HG02763 (cell line): ENCODE results near the gene NCLN.
"Not testable (repeated sequence)": the region's sequence is repeated elsewhere in the genome, so short reads cannot be mapped to it uniquely, and the experiment has no call there.

Experiments used
- ATAC-seq: cut with Tn5 transposase; IDR thresholded peaks from one replicate; pipeline ENCODE4 v1.9.1; 2021; ENCODE audit warnings: mild to moderate bottlenecking, moderate library complexity; ENCODE audit not compliant: unreplicated experiment

Gene NCLN

DNA sequence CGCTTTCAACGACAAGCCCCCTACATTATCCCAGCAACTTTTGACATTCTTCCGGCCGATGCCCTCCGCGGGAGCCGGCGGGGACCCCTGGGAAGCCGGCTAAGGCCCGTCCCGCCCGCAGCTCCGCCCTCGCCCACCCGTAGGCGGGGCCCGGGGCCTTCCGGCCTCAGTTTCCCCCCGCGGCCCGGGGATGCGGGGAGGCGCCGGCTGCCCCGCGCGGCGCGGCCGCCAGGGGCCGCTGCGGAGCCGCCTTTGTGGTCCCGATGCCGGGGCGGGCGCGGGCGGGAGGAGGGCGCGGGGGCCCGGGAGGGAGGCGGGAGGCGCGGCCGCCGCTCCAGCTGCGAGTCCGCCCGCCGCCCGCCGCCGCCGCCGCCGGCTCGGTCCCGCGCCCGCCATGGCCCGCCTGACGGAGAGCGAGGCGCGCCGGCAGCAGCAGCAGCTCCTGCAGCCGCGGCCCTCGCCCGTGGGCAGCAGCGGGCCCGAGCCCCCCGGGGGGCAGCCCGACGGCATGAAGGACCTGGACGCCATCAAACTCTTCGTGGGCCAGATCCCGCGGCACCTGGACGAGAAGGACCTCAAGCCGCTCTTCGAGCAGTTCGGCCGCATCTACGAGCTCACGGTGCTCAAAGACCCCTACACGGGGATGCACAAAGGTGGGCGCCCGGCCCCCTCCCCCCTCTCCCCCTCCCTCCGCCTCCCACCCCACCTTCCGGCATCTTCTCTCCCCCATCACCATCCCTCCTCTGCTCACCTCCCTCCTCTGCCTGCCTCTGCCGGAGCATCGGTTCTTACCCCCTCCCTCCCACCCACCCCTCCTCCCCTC lies 38.8 kb downstream of the NCLN start, which contains the start of gene CELF5:
Gene CELF5, plus strand, starts transcription at position 316 of the 823 bp plus-strand sequence. Its CDS starts 79 bp downstream, at position 395.
- no peak for ATAC-seq

DNA sequence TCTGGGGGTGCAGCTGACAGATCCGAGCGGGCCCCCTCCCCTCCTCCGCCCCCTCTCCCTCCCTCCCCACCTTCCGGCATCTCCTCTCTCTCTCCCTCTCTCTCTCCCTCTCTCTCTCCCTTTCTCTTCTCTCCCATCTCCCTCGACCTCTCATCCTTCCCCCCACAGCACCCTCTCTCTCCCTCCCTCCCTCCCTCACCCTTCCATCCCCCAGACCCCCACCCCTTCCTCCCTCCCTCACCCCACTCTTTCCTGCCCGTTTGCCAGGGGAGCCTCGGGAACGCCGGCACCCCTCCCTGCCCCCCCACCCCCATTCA lies 39.4 kb downstream of the NCLN start:
- no peak for ATAC-seq

DNA sequence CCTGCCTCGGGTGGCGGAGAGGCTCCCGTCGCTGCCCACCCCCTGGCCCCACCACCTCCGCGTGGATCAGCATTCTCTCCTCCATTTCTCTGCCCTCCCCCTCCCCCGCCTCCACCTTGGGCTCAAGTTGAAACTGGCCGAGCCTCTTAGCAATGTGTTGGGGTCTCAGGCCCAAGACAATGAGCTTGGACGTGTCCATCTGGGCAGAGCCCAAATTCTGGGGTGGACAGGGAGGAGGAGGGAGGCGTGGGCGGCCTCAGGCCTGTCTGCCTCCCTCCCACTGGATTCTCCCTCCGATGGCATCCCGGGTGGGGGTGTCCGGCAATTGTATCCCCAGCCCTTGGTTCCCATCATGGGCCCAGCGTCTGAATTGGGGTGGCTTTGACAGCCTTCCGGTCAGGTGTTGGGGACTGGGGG lies 40.0 kb downstream of the NCLN start:
- no peak for ATAC-seq

DNA sequence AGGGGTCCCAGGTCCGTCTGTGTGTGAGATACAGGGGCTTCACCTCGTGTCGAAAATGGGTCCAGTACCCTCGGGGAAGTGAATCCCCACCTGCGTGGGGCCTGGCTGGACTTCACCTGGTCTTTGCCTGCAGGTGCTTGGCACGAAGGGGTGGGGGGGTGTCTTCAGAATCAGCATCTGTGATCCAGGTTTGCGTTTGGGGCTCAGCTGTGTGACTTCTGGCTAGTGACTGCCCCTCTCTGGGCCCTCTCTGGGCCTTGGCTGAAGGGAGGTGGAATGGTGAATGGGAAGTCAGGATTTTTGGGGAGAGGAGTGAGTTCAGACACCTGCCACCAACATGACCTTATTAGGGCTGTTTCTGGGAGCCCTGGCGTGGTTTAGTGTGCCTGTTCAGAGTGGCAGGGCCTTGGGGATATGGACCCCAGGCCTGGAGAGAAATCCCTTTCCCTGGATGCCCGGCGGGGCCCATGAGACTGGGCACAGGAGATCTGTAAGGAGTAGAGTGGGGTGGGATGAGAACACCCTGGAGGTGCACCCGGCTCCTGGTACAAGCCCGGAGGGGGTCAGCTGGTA lies 41.4 kb downstream of the NCLN start:
- no peak for ATAC-seq

DNA sequence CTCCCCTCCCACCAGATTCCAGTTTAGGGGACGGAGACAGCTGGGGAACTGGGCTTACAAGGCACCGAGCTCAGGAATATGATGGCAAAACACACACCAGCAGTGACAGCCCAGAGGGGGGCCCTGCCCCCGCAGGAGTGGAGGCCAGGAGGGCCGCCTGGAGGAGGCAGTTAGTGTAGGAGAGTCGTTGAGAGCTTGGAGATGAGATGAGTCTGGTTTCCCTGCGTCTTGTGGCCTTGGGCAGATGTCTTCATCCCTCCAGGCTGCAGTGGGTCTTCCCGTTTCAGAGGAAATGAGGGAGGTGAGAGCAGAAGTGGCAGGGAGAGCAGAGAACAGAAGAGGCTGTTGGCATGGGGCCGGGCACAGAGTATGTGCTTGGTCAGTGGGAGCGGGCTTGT lies 43.6 kb downstream of the NCLN start:
- no peak for ATAC-seq

DNA sequence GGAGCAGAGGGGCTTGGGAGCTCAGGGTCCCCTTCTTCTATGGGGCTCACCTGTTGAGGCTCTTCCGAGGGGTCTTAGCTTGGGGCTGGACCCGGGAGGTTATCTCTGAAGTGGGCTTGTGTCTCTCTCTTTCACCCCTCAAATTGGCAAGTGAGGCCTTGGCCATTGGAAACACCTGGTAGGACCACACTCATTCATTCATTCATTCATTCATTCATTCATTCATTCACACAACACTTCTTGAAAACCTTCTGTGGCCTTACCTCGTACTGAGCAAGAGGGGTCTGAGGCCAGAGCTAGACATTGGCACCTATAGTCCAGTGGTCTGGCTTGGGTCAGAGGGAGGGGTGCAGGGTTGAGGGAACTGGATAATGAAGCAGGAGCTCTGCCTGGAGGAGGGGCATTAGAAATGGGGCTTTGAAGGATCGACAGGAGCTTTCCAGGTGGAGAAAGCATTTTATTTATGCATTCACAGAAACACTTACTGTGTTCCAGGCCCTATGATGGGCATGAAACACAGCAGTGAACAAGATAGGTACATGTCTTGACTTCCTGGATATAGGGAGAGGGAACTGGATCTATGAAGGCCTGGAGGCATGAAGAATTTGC lies 44.3 kb downstream of the NCLN start:
- no peak for ATAC-seq

DNA sequence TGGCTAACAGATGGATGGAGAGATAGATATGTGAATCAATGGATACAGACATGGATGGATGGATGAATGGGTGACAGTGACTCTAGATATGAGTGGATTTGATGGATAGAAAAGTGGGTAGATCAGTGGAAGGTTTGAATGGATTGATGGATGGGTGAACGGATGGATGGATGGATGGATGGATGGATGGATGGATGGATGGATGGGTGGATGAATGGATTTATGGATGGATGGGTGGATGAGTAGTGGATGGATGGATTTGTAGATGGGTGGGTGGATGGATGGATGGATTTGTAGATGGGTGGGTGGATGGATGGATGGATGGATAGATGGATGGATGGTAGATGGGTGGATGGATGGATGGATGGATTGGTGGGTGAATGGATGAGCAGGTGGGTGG lies 45.6 kb downstream of the NCLN start:
- no peak for ATAC-seq

DNA sequence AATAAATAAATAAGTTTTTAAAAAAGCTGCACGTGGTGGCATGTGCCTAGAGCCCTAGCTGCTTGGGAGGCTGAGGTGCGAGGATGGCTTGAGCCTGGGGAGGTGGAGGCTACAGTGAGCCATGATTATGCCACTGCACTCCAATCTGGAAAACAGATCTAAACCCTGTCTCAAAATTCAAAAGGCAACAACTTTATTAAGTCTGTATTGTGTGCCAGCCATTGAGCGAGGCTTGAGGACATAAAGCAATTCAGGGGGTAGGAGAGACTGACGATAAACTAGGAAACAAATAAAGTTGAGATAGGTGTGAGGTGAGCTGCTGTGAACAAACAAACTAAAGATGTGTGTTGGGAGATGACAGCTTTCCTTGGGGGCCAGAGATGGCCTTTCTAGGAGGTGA lies 47.4 kb downstream of the NCLN start:
- no peak for ATAC-seq

DNA sequence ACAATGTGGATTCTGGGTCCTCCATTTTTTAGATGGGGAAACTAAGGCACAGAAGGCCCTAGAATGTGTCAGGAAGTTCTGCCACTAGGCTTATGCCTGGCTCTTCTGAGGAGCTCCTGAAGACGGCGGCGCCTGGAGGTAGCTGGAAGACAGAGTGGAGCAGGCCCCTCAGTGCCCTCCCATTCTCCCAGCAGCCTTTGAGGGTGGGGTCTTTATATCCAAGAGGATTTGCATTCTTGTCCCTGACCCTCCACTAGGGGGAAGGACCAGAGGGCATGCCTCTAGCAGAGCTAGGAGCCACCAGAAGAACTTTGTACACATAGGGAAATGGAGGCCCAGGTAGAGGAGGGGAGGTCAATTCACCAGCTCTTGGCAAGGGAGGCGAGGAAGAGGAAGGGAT lies 48.1 kb downstream of the NCLN start:
- ATAC-seq: no peak

DNA sequence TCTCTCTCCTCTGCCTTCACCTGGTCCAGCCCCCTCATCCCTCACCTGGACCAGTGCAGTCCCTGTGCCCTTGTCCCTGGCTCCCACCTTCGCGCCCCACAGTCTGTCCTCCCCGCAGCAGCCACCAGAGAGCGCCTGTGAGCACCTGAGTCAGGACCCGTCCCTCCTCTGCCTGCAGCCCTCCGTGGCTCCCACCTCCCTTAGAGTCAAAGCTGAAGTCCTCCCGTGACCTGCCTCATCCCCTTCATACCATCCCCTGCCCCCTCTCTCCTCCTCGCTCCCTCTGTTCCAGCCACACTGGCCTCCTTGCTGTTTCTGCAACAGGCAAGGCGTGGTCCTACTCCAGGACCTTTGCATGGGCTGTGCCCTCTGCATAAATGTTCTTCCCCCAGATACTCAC lies 49.1 kb downstream of the NCLN start:
- ATAC-seq: no peak

DNA sequence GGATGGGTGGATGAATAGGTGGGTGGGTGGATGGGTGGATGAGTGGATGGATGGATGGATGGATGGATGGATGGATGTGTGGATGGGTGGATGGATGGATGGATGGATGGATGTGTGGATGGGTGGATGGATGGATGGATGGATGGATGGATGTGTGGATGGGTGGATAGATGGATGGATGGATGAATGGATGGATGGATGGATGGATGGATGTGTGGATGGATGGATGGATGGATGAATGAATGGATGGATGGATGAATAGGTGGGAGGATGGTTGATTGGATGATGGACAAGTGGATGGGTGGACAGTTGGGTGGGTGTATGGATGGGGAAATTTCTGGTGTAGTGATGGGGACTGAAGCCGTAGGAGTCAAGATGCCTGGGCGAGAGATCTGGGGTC lies 49.9 kb downstream of the NCLN start:
- ATAC-seq: not testable (repeated sequence)

DNA sequence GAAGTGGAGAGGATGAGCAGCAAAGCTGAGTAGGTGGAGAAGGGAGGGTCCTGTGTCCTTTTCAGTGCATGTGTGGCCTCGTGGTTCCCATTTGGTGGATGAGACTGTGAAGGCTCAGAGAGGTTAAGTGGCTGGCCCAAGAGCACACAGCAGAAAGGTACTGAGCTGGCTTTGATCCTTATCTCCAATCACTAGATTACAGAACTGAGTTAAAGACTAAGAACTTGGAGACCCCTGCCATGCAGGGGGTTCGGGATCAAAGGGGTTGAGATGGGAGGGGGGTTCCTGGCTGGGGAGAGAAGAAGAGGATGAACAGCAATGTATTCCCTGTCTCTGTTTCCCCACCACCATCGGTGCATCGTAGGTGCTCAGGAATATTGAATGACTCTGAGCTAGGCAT lies 50.5 kb downstream of the NCLN start:
- no peak for ATAC-seq

DNA sequence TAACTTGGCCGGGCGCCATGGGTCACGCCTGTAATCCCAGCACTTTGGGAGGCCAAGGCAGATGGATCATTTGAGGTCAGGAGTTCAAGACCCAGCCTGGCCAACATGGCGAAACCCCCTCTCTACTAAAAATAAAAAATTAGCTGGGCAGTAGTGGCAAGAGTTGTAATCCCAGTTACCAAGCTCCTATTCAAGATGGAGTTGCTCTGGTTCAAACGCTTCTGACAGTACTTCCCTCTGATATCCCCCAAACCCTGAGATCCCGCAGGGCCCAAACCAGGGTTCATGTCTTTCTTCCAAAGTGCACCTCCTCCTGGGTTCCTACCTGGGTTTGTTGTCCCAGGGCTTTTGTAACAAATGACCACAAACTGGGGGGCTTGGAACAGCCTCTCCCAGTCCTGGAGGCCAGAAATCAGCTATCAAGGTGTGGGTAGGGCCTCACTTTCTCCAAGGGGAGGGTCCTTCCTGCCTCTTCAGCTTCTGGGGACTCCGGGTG lies 52.4 kb downstream of the NCLN start:
- no peak for ATAC-seq

DNA sequence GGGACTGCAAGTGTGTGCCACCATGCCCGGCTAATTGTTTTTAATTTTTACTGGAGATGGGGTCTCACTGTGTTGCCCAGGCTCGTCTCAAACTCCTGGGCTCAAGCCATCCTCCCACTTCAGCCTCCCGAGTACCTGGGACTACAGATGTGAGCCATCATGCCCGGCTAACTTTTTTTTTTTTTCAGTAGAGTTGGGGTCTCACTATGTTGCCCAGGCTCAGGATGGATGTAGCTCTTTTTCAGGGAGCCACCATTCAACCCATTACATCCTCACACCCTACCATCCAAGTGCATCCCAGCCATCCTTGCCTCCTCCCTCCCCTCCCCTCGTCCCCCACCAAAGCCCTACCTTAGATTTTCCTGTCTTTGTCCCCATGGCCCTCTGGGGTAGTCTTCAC lies 53.6 kb downstream of the NCLN start:
- no peak for ATAC-seq

DNA sequence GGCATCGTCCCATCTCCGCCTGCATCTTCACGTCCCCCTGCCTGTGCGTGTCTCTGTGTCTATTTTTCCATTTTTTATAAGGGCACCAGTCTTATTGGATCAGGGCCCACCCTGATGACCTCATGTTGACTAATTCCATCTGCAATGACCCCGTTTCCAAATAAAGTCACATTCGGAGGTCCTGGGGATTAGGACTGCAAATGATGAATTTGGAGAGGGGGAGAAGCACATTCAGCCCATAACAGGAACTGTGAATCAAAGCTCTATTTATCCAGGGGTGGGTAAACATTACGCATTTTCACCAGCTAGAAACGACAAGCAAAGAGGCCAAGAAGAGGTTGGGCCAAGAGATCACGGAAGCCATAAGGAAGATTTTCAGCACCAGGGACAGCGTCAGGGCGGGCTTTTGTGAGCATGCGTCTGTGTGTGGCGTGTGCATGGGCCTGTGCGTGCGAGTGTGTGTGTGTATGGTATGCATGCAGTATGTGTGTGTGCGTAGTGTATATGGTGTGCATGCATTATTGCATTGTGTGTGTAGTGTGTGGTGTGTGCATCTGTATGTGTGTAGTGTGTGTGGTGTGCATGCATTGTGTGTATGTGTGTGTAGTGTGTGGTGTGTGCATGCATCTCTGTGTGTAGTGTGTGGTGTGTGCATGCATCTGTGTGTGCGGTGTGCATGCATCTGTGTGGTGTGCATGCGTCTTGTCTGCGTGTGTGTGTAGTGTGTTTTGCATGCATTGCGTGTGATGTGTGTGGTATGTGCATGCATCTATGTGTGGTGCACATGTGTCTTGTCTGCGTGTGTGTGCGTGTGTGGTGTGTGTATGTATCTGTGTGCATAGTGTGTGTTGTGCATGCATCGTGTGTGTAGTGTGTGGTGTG lies 58.3 kb downstream of the NCLN start:
- no peak for ATAC-seq

DNA sequence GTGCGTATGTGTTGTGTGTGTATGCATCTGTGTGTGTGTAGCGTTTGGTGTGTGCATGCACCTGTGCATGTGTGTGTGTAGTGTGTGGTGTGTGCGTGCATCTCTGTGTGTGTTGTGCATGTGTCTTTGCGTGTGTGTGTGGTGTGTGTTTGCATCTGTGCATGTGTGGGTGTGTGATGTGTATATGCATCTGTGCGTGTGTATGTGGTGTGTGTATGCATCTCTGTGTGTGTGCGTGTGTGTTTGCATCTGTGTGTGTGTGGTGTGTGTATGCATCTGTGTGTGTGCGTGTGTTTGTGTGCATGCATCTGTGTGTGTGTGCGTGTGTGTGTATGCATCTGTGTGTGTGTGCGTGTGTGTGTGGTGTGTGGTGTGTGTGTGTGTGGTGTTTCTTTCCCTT lies 59.3 kb downstream of the NCLN start:
- ATAC-seq: no peak

DNA sequence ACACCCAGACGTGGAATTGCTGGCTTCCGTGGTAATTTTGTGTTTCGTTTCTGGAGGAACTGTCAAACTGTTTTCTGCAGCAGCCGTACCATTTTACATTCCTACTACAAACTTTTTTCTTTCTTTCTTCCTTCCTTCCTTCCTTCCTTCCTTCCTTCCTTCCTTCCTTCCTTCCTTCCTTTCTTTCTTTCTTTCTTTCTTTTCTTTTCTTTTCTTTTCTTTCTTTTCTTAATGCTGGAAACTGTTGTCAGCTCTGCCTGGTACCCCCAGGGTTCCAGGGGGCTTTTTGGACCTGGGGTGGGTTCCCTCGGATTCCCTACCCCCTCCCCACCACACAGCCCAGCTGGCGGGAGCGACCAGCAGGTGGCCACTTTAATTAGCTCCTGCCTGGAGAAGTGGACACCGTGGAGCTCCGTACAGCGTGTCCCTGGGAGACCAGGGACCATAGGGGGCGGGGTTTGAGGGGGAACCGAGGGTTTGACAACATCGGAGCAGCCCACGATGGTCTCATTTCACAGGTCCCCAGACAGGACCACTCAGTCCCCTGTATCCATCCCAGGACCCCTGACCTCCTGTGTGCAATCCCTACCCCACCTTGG lies 63.1 kb downstream of the NCLN start:
- ATAC-seq: no peak

DNA sequence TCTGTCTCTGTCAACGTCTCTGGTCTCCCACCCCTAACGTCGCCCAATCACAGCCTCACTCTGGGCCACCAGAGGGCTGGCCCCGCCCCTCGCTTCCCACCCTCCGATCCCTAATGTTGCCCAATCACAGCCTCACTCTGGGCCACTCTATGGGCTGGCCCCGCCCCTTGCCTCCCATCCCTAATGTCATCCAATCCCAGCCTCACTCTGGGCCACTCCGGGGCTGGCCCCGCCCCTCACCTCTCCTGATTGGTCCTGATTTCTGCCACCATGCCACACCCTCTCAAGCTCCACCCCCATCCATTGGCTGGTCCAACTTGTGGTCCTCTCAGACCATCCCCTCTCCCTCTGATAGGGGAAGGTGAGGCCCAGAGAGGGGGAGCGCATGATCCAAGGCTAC lies 63.7 kb downstream of the NCLN start:
- ATAC-seq: no peak

DNA sequence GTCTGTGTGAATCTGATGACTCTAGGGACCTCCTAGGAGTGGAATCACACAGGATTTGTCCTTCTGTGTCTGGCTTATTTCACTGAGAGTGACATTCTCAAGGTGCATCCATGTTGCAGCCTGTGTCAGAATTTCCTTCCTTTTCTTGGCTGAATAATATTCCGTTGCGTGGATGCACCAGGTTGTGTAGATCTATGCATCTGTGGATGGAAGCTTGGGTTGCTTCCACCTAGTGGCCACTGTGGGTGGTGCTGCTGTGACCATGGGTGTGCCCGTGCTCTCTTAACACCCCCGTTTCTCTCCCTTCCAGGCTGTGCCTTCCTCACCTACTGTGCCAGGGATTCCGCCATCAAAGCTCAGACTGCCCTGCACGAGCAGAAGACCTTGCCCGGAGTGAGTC lies 64.9 kb downstream of the NCLN start:
- ATAC-seq: no peak

DNA sequence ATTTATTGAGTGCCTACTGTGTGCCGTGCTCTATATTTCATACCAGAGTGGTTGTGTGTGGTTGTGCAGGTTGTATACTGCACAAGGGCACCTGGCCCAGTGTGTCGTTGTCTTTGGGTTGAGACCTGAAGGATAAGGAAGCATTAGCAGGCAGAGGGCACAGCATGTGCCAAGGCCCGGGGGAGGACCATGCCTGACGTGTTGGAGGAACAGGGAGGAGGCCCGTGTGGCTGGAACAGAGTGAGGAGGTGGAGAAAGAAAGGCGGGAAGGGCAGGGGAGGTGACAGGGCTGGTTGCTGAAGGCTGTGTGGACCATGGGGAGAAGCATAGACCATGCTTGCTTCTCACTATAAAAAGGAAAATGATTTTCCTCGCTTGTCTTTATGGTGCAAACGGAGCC lies 65.5 kb downstream of the NCLN start:
- ATAC-seq: no peak

DNA sequence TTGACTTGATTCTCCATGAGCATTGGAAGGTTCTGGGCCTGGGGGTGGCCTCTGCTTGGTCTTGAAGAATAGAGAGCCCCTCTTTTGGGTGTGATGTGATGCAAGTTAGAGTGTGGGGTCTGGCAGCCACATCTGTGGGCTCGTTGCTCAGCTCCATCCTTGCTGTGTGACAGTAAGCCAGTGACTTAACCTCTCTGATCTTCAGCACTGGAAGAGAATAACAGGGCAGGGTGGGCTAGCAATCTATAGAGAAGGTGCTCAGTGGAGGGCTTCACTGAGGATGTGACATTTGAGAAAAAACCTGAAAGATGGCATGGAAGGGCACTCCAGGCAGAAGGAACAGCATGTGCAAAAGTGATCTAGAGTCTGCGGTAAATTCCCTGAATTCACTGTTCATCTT lies 66.9 kb downstream of the NCLN start:
- ATAC-seq: no peak
